ENCODE measurements around the gene PDXP.

- TF ChIP-seq EGR1 (IDR thresholded peaks at IDR 0.05): no peak
- TF ChIP-seq YY1 (IDR thresholded peaks at IDR 0.05; ENCODE audit: low read depth): no peak
- no peak for TF ChIP-seq USF1 (IDR thresholded peaks at IDR 0.05)
- no peak for TF ChIP-seq MAX (IDR thresholded peaks at IDR 0.05)
- no peak for TF ChIP-seq EP300 (IDR thresholded peaks at IDR 0.05; ENCODE audit: borderline replicate concordance)
- no peak for TF ChIP-seq RAD21 (IDR thresholded peaks at IDR 0.05; ENCODE audit: low read depth)
- TF ChIP-seq REST (IDR thresholded peaks at IDR 0.05; ENCODE audit: low read depth): no peak
- TF ChIP-seq CEBPB (IDR thresholded peaks at IDR 0.05): no peak
- TF ChIP-seq TAF1 (IDR thresholded peaks at IDR 0.05; ENCODE audit: low read depth): no peak
These were observed 23.4 kb upstream of the PDXP start for GRCh38 chr22:37635157-37635556.
